ENCODE measurements around the gene DRGX.

The DRGX gene

DNA sequence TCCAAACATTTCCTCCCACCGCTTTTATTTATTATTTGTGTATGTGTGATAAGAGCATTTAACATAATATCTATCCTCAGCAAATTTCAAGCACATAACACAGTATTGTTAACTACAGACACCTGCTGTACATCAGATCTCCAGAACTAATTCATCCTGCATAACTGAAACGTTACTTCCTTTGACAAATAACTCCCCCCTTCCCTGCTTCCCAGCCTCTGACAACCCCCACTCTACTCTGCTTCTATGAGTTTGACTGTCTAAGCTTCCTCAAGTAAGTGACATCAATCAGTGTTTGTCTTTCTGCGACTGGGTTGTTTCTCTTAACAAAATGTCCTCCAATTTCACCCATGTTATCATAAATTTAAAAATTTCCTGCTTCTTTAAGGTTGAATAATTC, 74.9 kb downstream of the DRGX start:
- DNase-seq (ENCODE audit: low read depth), result no peak
- TF ChIP-seq, protein P1, sequence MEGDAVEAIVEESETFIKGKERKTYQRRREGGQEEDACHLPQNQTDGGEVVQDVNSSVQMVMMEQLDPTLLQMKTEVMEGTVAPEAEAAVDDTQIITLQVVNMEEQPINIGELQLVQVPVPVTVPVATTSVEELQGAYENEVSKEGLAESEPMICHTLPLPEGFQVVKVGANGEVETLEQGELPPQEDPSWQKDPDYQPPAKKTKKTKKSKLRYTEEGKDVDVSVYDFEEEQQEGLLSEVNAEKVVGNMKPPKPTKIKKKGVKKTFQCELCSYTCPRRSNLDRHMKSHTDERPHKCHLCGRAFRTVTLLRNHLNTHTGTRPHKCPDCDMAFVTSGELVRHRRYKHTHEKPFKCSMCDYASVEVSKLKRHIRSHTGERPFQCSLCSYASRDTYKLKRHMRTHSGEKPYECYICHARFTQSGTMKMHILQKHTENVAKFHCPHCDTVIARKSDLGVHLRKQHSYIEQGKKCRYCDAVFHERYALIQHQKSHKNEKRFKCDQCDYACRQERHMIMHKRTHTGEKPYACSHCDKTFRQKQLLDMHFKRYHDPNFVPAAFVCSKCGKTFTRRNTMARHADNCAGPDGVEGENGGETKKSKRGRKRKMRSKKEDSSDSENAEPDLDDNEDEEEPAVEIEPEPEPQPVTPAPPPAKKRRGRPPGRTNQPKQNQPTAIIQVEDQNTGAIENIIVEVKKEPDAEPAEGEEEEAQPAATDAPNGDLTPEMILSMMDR (conservative IDR thresholded peaks at IDR 0.05; ENCODE audit: low read depth, low read length), result no peak
- H3K4me3 ChIP-seq (ENCODE audit: low read length), result no peak overlapping the region

- DNase-seq (ENCODE audit: low read depth), result no peak
- TF ChIP-seq, protein P1 (conservative IDR thresholded peaks at IDR 0.05; ENCODE audit: low read depth, low read length), result no peak
- H3K4me3 ChIP-seq (ENCODE audit: low read length), result no peak overlapping the region
Observed at GRCh38 chr10:49320191-49320590, 75.7 kb downstream of the DRGX start.

- no peak for DNase-seq (ENCODE audit: low read depth)
- TF ChIP-seq, protein P1 (conservative IDR thresholded peaks at IDR 0.05; ENCODE audit: low read depth, low read length), result no peak
- H3K4me3 ChIP-seq (ENCODE audit: low read length), result no peak overlapping the region
Observed at GRCh38 chr10:49319206-49319605, 76.7 kb downstream of the DRGX start.

- DNase-seq (ENCODE audit: low read depth), result no peak
- TF ChIP-seq, protein P1 (conservative IDR thresholded peaks at IDR 0.05; ENCODE audit: low read depth, low read length), result no peak
- no peak overlapping the region for H3K4me3 ChIP-seq (ENCODE audit: low read length)
Observed at GRCh38 chr10:49318755-49319154, 77.1 kb downstream of the DRGX start.

- TF ChIP-seq, protein P1 (conservative IDR thresholded peaks at IDR 0.05; ENCODE audit: low read depth, low read length), result no peak
- no peak for DNase-seq (ENCODE audit: low read depth)
- no peak overlapping the region for H3K4me3 ChIP-seq (ENCODE audit: low read length)
Observed at GRCh38 chr10:49318028-49318427, 77.9 kb downstream of the DRGX start.

GRCh38 chr10:49314806-49315205, 81.1 kb downstream of the DRGX start:
- DNase-seq (ENCODE audit: low read depth), result no peak
- no peak overlapping the region for H3K4me3 ChIP-seq (ENCODE audit: low read length)
- TF ChIP-seq, protein P1 (conservative IDR thresholded peaks at IDR 0.05; ENCODE audit: low read depth, low read length), result no peak
